Fibroblast of gingiva (primary cell): ENCODE measurements around the gene MEIG1.
"Not testable (repeated sequence)": the region's sequence is repeated elsewhere in the genome, so short reads cannot be mapped to it uniquely, and the experiment has no call there.

Experiments
- DNase-seq: peaks from one replicate; pipeline ENCODE4 v3.0.0-alpha.2; 2011; ENCODE audit warnings: low read depth

Gene MEIG1

GRCh38 chr10:14954934-14955333 lies 4.3 kb upstream of the MEIG1 start:
- DNase-seq, result no peak

- no peak for DNase-seq
Observed at GRCh38 chr10:14958872-14959220, 342 bp upstream of the MEIG1 start.

GRCh38 chr10:14967897-14968296 lies 8.7 kb downstream of the MEIG1 start:
- DNase-seq, result no peak

- peak; percentile 22 for DNase-seq
Observed at GRCh38 chr10:14971867-14972448, 12.8 kb downstream of the MEIG1 start.

GRCh38 chr10:14974153-14974998 lies 15.2 kb downstream of the MEIG1 start:
- not testable (repeated sequence) for DNase-seq

- DNase-seq, result no peak
Observed at GRCh38 chr10:14975672-14976273, 16.6 kb downstream of the MEIG1 start.

GRCh38 chr10:14982744-14983143 lies 23.6 kb downstream of the MEIG1 start:
- DNase-seq, result no peak

GRCh38 chr10:14989552-14989951 lies 30.4 kb downstream of the MEIG1 start:
- not testable (repeated sequence) for DNase-seq

- peak; percentile 22 for DNase-seq
Observed at GRCh38 chr10:14991035-14991749, 32.0 kb downstream of the MEIG1 start.

GRCh38 chr10:14992336-14992735 lies 33.1 kb downstream of the MEIG1 start:
- DNase-seq, result not testable (repeated sequence)

GRCh38 chr10:14993500-14994455 lies 34.6 kb downstream of the MEIG1 start:
- not testable (repeated sequence) for DNase-seq

GRCh38 chr10:14995964-14996565 lies 36.9 kb downstream of the MEIG1 start:
- no peak for DNase-seq

GRCh38 chr10:15013530-15013929 lies 54.3 kb downstream of the MEIG1 start:
- not testable (repeated sequence) for DNase-seq

- no peak for DNase-seq
Observed at GRCh38 chr10:15015451-15015850, 56.3 kb downstream of the MEIG1 start.

- not testable (repeated sequence) for DNase-seq
Observed at GRCh38 chr10:15020966-15021365, 61.8 kb downstream of the MEIG1 start.
